Prostate gland (tissue), 2 donors: ENCODE data around the gene ABCA9. TPM values are rescaled to one million over a fixed set of nuclear protein-coding genes. Genes with fewer than 3 reads are reported as not detected.
"Not testable (repeated sequence)": the region's sequence is repeated elsewhere in the genome, so short reads cannot be mapped to it uniquely, and the experiment has no call there.

Experiments
- DNase-seq: peaks from one replicate; pipeline ENCODE4 v3.0.0-alpha.2; 2019; ENCODE audit warnings: low spot score
- H3K27ac ChIP-seq, 2 donors: fragments of 200-600 bp; sonication (generic); 2 replicates each; pipeline ENCODE4 v1.5.1; 2017 to 2019
- H3K27me3 ChIP-seq: fragments of 200-600 bp; sonication (generic); replicated peaks from 2 replicates; pipeline ENCODE4 v1.5.1; 2019; ENCODE audit not compliant: insufficient read depth
- H3K36me3 ChIP-seq, 2 donors: fragments of 200-600 bp; sonication (generic); 1 replicate in 1 of 2; 2 replicates in 1 of 2; pipeline versions ENCODE4 v1.5.1 to v1.8.1; 2017 to 2019
- H3K4me1 ChIP-seq: fragments of 200-600 bp; sonication (generic); replicated peaks from 2 replicates; pipeline ENCODE4 v1.5.1; 2019
- H3K4me3 ChIP-seq, 2 donors: fragments of 200-600 bp; sonication (generic); 2 replicates each; pipeline ENCODE4 v1.5.1; 2017 to 2019
- H3K9me3 ChIP-seq: fragments of 200-600 bp; sonication (generic); 2 replicates; pipeline ENCODE4 v1.5.1; 2017
- CTCF ChIP-seq, 4 experiments: fragments of 200-600 bp in 2 of 4; fragments of 450-650 bp in 2 of 4; sonication (generic) in 2 of 4; IDR thresholded peaks; 1 replicate in 3 of 4; 2 replicates in 1 of 4; pipeline ENCODE4 v1.5.1; 2016 to 2019; ENCODE audit warnings: antibody characterized with exemption in 4 of 4, mild to moderate bottlenecking in 2 of 4, moderate library complexity in 2 of 4
- POLR2A ChIP-seq: fragments of 450-650 bp; IDR thresholded peaks from one replicate; pipeline ENCODE4 v1.6.1; 2016; ENCODE audit warnings: antibody characterized with exemption, mild to moderate bottlenecking
- POLR2AphosphoS5 ChIP-seq: sonication (generic); formaldehyde crosslinking; IDR thresholded peaks from one replicate; pipeline ENCODE4 v1.6.1; 2017; ENCODE audit warnings: antibody characterized with exemption
- WGBS: methylation state at CpG from one replicate; pipeline ENCODE4 v1.1.5; 2018; 5-methylcytosine and 5-hydroxymethylcytosine counted together
- intact Hi-C: fragments of 100-400 bp; cut with DNase I; formaldehyde crosslinking; loops from one replicate; pipeline ENCODE4 v1.14.2; 2022
- total RNA-seq, 2 donors: library from RNA; depleted of rRNA; stranded (reverse); fragments of >200 nt; gene quantifications; one replicate each; pipeline ENCODE4 v1.1.0, GENCODE V29; 2016

ABCA9 gene
- total RNA-seq, 2 donors from 2014 or later = 0.41 to 5.6 TPM

- DNase-seq, H3K27ac ChIP-seq, H3K9me3 ChIP-seq, H3K36me3 ChIP-seq, H3K4me1 ChIP-seq, intact Hi-C loops, H3K4me3 ChIP-seq, H3K27me3 ChIP-seq: not testable (repeated sequence)
- WGBS = 60% methylated on average over 12 of the region's 12 CpGs
Measured at GRCh38 chr17:69070378-69071232, 9.9 kb upstream of the ABCA9 start.

GRCh38 chr17:69069226-69069750 is 8.6 kb upstream of the ABCA9 start:
- Histone ChIP-seq H3K4me3 (no peak overlapping the region), H3K4me1 (no peaks in the 10 kb centered on the region), H3K9me3 (no peaks in the 10 kb centered on the region), H3K27ac (no peak overlapping the region), H3K27me3 (no peaks in the 10 kb centered on the region), H3K36me3 (no peaks in the 10 kb centered on the region)
- WGBS = 88% methylated on average over 5 of the region's 5 CpGs
- no peak for TF ChIP-seq POLR2A
- TF ChIP-seq POLR2AphosphoS5 = no peak
- TF ChIP-seq CTCF (IDR thresholded peaks at IDR 0.05) = no peak
- intact Hi-C loops = no loop called here
- no peak for DNase-seq

- DNase-seq = no peak
- WGBS = 90% methylated on average over 4 of the region's 4 CpGs
- H3K27ac ChIP-seq = no peak overlapping the region
- no peaks in the 10 kb centered on the region for H3K36me3 ChIP-seq
- H3K9me3 ChIP-seq = no peaks in the 10 kb centered on the region
- no peak overlapping the region for H3K4me3 ChIP-seq
- intact Hi-C loops = no loop called here
- no peak for TF ChIP-seq POLR2AphosphoS5
- no peak for TF ChIP-seq CTCF (IDR thresholded peaks at IDR 0.05)
- no peak for TF ChIP-seq POLR2A
- H3K4me1 ChIP-seq = no peaks in the 10 kb centered on the region
- H3K27me3 ChIP-seq = no peaks in the 10 kb centered on the region
Measured at GRCh38 chr17:69067274-69068047, 6.7 kb upstream of the ABCA9 start.

GRCh38 chr17:69066482-69066881 is 5.8 kb upstream of the ABCA9 start:
- H3K4me1 ChIP-seq = no peaks in the 10 kb centered on the region
- no peak overlapping the region for H3K27ac ChIP-seq
- TF ChIP-seq POLR2A = no peak
- no peak for TF ChIP-seq POLR2AphosphoS5
- TF ChIP-seq CTCF (IDR thresholded peaks at IDR 0.05) = no peak
- no peak for DNase-seq
- no peaks in the 10 kb centered on the region for H3K36me3 ChIP-seq
- intact Hi-C loops = no loop called here
- no peaks in the 10 kb centered on the region for H3K27me3 ChIP-seq
- no peaks in the 10 kb centered on the region for H3K9me3 ChIP-seq
- H3K4me3 ChIP-seq = no peak overlapping the region
- 84% methylated on average over 7 of the region's 7 CpGs for WGBS

- no peak overlapping the region for H3K27ac ChIP-seq
- H3K4me3 ChIP-seq = no peak overlapping the region
- intact Hi-C loops = no loop called here
- TF ChIP-seq POLR2AphosphoS5 (no peak), CTCF (IDR thresholded peaks at IDR 0.05) (no peak), POLR2A (no peak)
- H3K9me3 ChIP-seq = no peaks in the 10 kb centered on the region
- H3K27me3 ChIP-seq = no peaks in the 10 kb centered on the region
- H3K36me3 ChIP-seq = no peaks in the 10 kb centered on the region
- no peaks in the 10 kb centered on the region for H3K4me1 ChIP-seq
- no peak for DNase-seq
Measured at GRCh38 chr17:69065113-69065512, 4.4 kb upstream of the ABCA9 start.
